ENCODE data around the gene CGB7.

DNA sequence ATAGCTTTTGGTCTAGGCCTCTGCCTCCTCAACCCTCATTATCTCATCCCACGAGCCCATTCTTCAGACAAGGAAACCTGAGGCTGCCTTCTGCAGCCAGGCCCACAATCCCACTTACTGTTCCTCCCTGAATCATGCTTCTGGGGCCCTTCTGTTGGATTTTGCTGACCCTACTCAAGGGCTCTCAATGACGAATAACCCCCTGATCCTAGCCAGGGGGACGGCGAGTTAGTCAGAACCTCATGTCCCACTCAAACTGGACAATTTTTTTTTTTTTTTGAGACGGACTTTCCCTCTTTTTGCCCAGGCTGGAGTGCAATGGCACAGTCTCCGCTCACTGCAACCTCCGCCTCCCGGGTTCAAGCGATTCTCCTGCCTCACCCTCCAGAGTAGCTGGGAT lies 35.4 kb downstream of the CGB7 start:
- TF ChIP-seq, protein P1, sequence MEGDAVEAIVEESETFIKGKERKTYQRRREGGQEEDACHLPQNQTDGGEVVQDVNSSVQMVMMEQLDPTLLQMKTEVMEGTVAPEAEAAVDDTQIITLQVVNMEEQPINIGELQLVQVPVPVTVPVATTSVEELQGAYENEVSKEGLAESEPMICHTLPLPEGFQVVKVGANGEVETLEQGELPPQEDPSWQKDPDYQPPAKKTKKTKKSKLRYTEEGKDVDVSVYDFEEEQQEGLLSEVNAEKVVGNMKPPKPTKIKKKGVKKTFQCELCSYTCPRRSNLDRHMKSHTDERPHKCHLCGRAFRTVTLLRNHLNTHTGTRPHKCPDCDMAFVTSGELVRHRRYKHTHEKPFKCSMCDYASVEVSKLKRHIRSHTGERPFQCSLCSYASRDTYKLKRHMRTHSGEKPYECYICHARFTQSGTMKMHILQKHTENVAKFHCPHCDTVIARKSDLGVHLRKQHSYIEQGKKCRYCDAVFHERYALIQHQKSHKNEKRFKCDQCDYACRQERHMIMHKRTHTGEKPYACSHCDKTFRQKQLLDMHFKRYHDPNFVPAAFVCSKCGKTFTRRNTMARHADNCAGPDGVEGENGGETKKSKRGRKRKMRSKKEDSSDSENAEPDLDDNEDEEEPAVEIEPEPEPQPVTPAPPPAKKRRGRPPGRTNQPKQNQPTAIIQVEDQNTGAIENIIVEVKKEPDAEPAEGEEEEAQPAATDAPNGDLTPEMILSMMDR (IDR thresholded peaks at IDR 0.05): no peak
- TF ChIP-seq POLR2A (IDR thresholded peaks at IDR 0.05): no peak
